K562 (cell line): ENCODE results near the gene SLX4IP. TPM values are rescaled to one million over a fixed set of nuclear protein-coding genes. Genes with fewer than 3 reads are reported as not detected.

Experiments used
- ATAC-seq: fragments of 200-7000 bp; cut with Tn5 transposase; 3 replicates; pipeline ENCODE4 v1.9.1; 2020; ENCODE audit warnings: moderate library complexity
- BruUV-seq: library from RNA; stranded (reverse); fragments of 400-500 nt; replicated peaks from 2 replicates; lab custom pipeline; 2021; lab: Mats Ljungman, UMichigan
- CTCF ChIA-PET: fragments of 300-600 bp; formaldehyde crosslinking; extraction: SDS; loops from one replicate; lab custom pipeline; 2021; ENCODE audit warnings: low intra/inter-chr PET ratio; lab: Yijun Ruan, JAX
- POLR2A ChIA-PET: fragments of 300-600, 350-650 bp; sonication (Branson Sonifier 250); formaldehyde crosslinking; extraction: SDS; loops from one replicate; lab custom pipeline; 2021; ENCODE audit warnings: antibody characterized with exemption, inconsistent platforms; lab: Yijun Ruan, JAX
- DNase-seq, 4 experiments: peaks; one replicate each; pipeline versions ENCODE4 v3.0.0 to v3.0.0-alpha.2; 2011 to 2018; ENCODE audit warnings: low spot score in 3 of 4, mixed read lengths in 3 of 4; ENCODE audit errors: extremely low read depth in 1 of 4
- FAIRE-seq: peaks from 2 replicates; lab custom pipeline; 2011; peaks lifted over from hg19 to GRCh38; lab: Jason Lieb, UNC
- H2AFZ ChIP-seq: 2 replicates; pipeline ENCODE4 v1.6.0; 2011; ENCODE audit warnings: low read depth, low read length, control low read depth, inconsistent platforms
- H3K27ac ChIP-seq: fragments of 200-600 bp; 3 replicates; pipeline ENCODE4 v1.8.0; 2011; ENCODE audit warnings: low read depth, mild to moderate bottlenecking, control low read depth, inconsistent platforms, low read length, moderate library complexity, mixed read lengths; ENCODE audit errors: extremely low read depth
- H3K27me3 ChIP-seq, 2 experiments: fragments of 300-600 bp in 1 of 2; 2 replicates in 1 of 2; 3 replicates in 1 of 2; pipeline versions ENCODE4 v1.6.0 to v1.8.0; 2011; ENCODE audit warnings: inconsistent platforms in 2 of 2, low read length in 2 of 2, mild to moderate bottlenecking in 1 of 2, mixed read lengths in 1 of 2, moderate library complexity in 1 of 2; ENCODE audit not compliant: control insufficient read depth in 2 of 2, insufficient read depth in 2 of 2
- H3K36me3 ChIP-seq: fragments of 300-600 bp; 3 replicates; pipeline ENCODE4 v1.8.0; 2011; ENCODE audit warnings: mild to moderate bottlenecking, low read length, inconsistent platforms; ENCODE audit not compliant: control insufficient read depth, insufficient read depth
- H3K4me1 ChIP-seq, 2 experiments: fragments of 200-600 bp in 1 of 2; replicated peaks in 1 of 2; 2 replicates in 1 of 2; 3 replicates in 1 of 2; pipeline versions ENCODE4 v1.5.1 to v1.8.0; 2011; ENCODE audit warnings: inconsistent platforms in 2 of 2, low read length in 2 of 2, mild to moderate bottlenecking in 1 of 2, mixed read lengths in 1 of 2, moderate library complexity in 1 of 2; ENCODE audit not compliant: control insufficient read depth in 2 of 2, insufficient read depth in 2 of 2
- H3K4me2 ChIP-seq: 2 replicates; pipeline ENCODE4 v1.6.1; 2011; ENCODE audit warnings: low read length, control low read depth, inconsistent platforms, mixed read lengths; ENCODE audit not compliant: insufficient read depth
- H3K4me3 ChIP-seq: fragments of 200-600 bp; sonication (generic), shearing (Covaris generic); 2 replicates; pipeline ENCODE4 v1.5.1; 2016; ENCODE audit warnings: control low read depth, inconsistent platforms
- H3K79me2 ChIP-seq: fragments of 200-600 bp; 3 replicates; pipeline ENCODE4 v1.8.0; 2011; ENCODE audit warnings: low read length, inconsistent platforms; ENCODE audit not compliant: control insufficient read depth, insufficient read depth
- H3K9ac ChIP-seq, 2 experiments: 2 replicates each; pipeline versions ENCODE4 v1.6.0 to v1.6.1; 2011; ENCODE audit warnings: low read depth in 2 of 2, low read length in 2 of 2, control low read depth in 1 of 2, inconsistent platforms in 1 of 2, mild to moderate bottlenecking in 1 of 2, mixed read lengths in 1 of 2; ENCODE audit not compliant: insufficient read depth in 1 of 2
- H3K9me1 ChIP-seq: one replicate; pipeline ENCODE4 v1.6.0; 2011; ENCODE audit warnings: inconsistent platforms, mild to moderate bottlenecking, low read length, moderate library complexity; ENCODE audit not compliant: control insufficient read depth, insufficient read depth
- H3K9me3 ChIP-seq: replicated peaks from 2 replicates; pipeline ENCODE4 v1.5.1; 2011; ENCODE audit warnings: low read depth, low read length, inconsistent platforms; ENCODE audit not compliant: control insufficient read depth, insufficient read depth
- H4K20me1 ChIP-seq: replicated peaks from 2 replicates; pipeline ENCODE4 v1.6.1; 2011; ENCODE audit warnings: low read length, inconsistent platforms, mixed read lengths; ENCODE audit not compliant: control insufficient read depth, insufficient read depth
- ARNT ChIP-seq, 2 experiments: fragments of 450-650 bp; IDR thresholded peaks; 2 replicates each; pipeline ENCODE4 v1.6.1; 2016; ENCODE audit warnings: mild to moderate bottlenecking in 1 of 2
- CBX1 ChIP-seq: sonication (generic); IDR thresholded peaks from 2 replicates; pipeline ENCODE4 v1.6.1; 2016; ENCODE audit warnings: antibody characterized with exemption, low read depth, mild to moderate bottlenecking
- CC2D1A ChIP-seq: fragments of 450-650 bp; IDR thresholded peaks from 2 replicates; pipeline ENCODE4 v1.6.1; 2017; ENCODE audit warnings: mild to moderate bottlenecking
- CHCHD3 ChIP-seq: fragments of 250-450 bp; sonication (Bioruptor Pico); IDR thresholded peaks from 2 replicates; pipeline ENCODE4 v2.1.2; 2022; ENCODE audit warnings: mild to moderate bottlenecking
- CREBBP ChIP-seq: IDR thresholded peaks from one replicate; pipeline ENCODE4 v1.6.1; 2012; ENCODE audit warnings: low read depth, mild to moderate bottlenecking, control low read depth, inconsistent platforms, low read length
- EHMT2 ChIP-seq: fragments of 450-650 bp; IDR thresholded peaks from 2 replicates; pipeline ENCODE4 v1.6.1; 2018; ENCODE audit warnings: antibody characterized with exemption
- ELF1 ChIP-seq: fragments of 200-800 bp; sonication (Bioruptor generic); IDR thresholded peaks from 2 replicates; pipeline ENCODE4 v1.6.1; 2016; ENCODE audit warnings: missing genetic modification characterization, missing compliant biosample characterization
- ETV6 ChIP-seq, 3 experiments: fragments of 150-350 bp in 1 of 3; sonication (generic) in 1 of 3; formaldehyde crosslinking in 1 of 3; IDR thresholded peaks; 2 replicates each; pipeline versions ENCODE4 v1.6.1 to v1.8.0; 2014 to 2022; ENCODE audit warnings: borderline replicate concordance in 2 of 3, low read depth in 2 of 3, antibody characterized with exemption in 1 of 3, low read length in 1 of 3, mild to moderate bottlenecking in 1 of 3, missing genetic modification reagents in 1 of 3
- MIER1 ChIP-seq: fragments of 450-650 bp; IDR thresholded peaks from 2 replicates; pipeline ENCODE4 v1.6.1; 2016; ENCODE audit warnings: antibody characterized with exemption, mild to moderate bottlenecking, low read depth
- PHB ChIP-seq: fragments of 250-450 bp; sonication (Bioruptor Pico); IDR thresholded peaks from 2 replicates; pipeline ENCODE4 v1.5.0; 2021
- POLR2G ChIP-seq: fragments of 200-400 bp; formaldehyde crosslinking; IDR thresholded peaks from 2 replicates; pipeline ENCODE4 v1.6.1; 2017; ENCODE audit warnings: low read depth, mild to moderate bottlenecking, antibody characterized with exemption, low read length, moderate library complexity
- RBBP5 ChIP-seq: fragments of 200-600 bp; sonication (generic); IDR thresholded peaks from 2 replicates; pipeline ENCODE4 v1.6.1; 2012; ENCODE audit warnings: borderline replicate concordance, mild to moderate bottlenecking, low read length, control low read depth, inconsistent platforms; ENCODE audit not compliant: insufficient read depth, poor library complexity, severe bottlenecking
- ZNF444 ChIP-seq: fragments of 250-450 bp; sonication (Bioruptor Pico); IDR thresholded peaks from 2 replicates; pipeline ENCODE4 v1.4.0; 2020; ENCODE audit warnings: mild to moderate bottlenecking, moderate library complexity
- WGBS: fragments of 100-300 bp; shearing (Covaris generic); methylation state at CpG from one replicate; pipeline ENCODE4 v1.1.6; 2016; ENCODE audit warnings: low coverage, mixed read lengths; ENCODE audit not compliant: insufficient coverage; ENCODE audit errors: missing lambda C conversion rate; 5-methylcytosine and 5-hydroxymethylcytosine counted together
- in situ Hi-C: fragments of 300-500 bp; cut with MboI; formaldehyde crosslinking; loops from 4 replicates; pipeline ENCODE4 v1.15.0; 2018; ENCODE audit warnings: inconsistent platforms, mixed read lengths
- intact Hi-C: fragments of 100-400 bp; cut with micrococcal nuclease; formaldehyde crosslinking; loops from 2 replicates; pipeline ENCODE4 v1.14.2; 2022
- polyA plus RNA-seq, 8 experiments: library from polyadenylated mRNA; depleted of rRNA in 4 of 8; stranded (reverse) in 5 of 8; unstranded in 3 of 8; fragments of >200 nt; fragmentation: Nextera tagmentation in 2 of 8; fragmentation: Illumina TruSeq in 1 of 8; extraction: Ambion mirVana in 2 of 8; extraction: Trizol in 1 of 8; gene quantifications; 2 replicates each; pipeline versions ENCODE4 v1.2.1 to v1.2.3, GENCODE V29; 2011 to 2014; ENCODE audit warnings: inconsistent platforms in 1 of 8, missing spikeins in 1 of 8
- total RNA-seq, 7 experiments: library from RNA; depleted of rRNA in 6 of 7; stranded (reverse); fragments of >200 nt in 6 of 7; fragmentation: Illumina TruSeq in 2 of 7; extraction: Trizol in 2 of 7; gene quantifications; 2 replicates each; pipeline versions ENCODE4 v1.2.1 to v1.2.3, GENCODE V29; 2011 to 2021; ENCODE audit warnings: low replicate concordance in 1 of 7
- TF ChIP-seq, protein P1 (sequence below), 2 experiments: fragments of 450-650 bp; IDR thresholded peaks; 2 replicates each; pipeline ENCODE4 v1.6.1; 2016

Gene SLX4IP
- total and polyA plus RNA-seq, 9 of the 15 experiments (the other 6 are each of a cell fraction or from before 2014, with no cell fraction given), result 1.5 to 5.9 (median 3.5) TPM

GRCh38 chr20:10654250-10654610, 219.1 kb downstream of the SLX4IP start:
- FAIRE-seq (no peak), ATAC-seq (no peak), DNase-seq (no peak)
- intact Hi-C loops (no loop called here), in situ Hi-C loops (no loop called here)
- Histone ChIP-seq H3K79me2 (no peaks in the 10 kb centered on the region), H4K20me1 (no peaks in the 10 kb centered on the region), H3K27ac (no peak overlapping the region), H3K4me3 (no peak overlapping the region), H3K4me2 (no peak overlapping the region), H3K9ac (no peak overlapping the region), H3K36me3 (no peaks in the 10 kb centered on the region)
- ChIA-PET CTCF (no interaction called here), POLR2A (no interaction called here)
- TF ChIP-seq ZNF444 (CRISPR knock-in tag) (no peak), POLR2G (no peak), ETV6 (IDR thresholded peaks at IDR 0.05; ENCODE audit: borderline replicate concordance in 1 of 2, low read depth in 2 of 2, low read length in 1 of 2) (no peak), ETV6 (CRISPR knock-in tag; IDR thresholded peaks at IDR 0.05; ENCODE audit: borderline replicate concordance) (no peak)
- TF ChIP-seq, all 486 proteins: peak for 0
- BruUV-seq, result no TSS peak
- peaks cover 0 to 32% of the 10 kb centered on the region in 2 experiments; a peak in 2 of 5 replicates for H3K27me3 ChIP-seq
- H2AFZ ChIP-seq, result no peak overlapping the region
- H3K9me1 ChIP-seq, result no peaks in the 10 kb centered on the region
- H3K9me3 ChIP-seq, result no peaks in the 10 kb centered on the region
- no peaks in the 10 kb centered on the region for H3K4me1 ChIP-seq

DNA sequence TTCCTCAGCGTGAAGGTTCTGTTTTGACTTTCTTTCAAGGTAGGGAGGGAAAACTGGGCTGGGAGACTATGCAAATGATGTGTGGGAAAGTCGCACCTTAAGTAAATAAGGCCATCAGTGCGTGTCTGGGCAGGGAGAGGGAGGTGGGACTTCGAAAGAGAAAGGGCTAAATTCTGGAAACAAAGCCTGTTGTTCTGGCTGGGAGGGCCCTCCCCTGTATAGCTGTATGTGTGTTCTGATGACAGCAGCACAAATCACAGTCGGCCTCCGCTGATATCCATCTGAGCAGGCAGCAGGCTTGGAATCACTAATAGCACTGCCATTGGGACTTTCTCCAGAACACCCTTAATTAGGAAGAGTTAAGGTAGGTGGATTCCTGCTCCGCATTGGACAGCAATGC, 219.5 kb downstream of the SLX4IP start:
- Histone ChIP-seq H3K27me3 (peaks cover 0 to 32% of the 10 kb centered on the region in 2 experiments; a peak in 2 of 5 replicates), H3K36me3 (no peaks in the 10 kb centered on the region), H3K79me2 (no peaks in the 10 kb centered on the region), H3K27ac (no peak overlapping the region), H3K9me3 (no peaks in the 10 kb centered on the region), H3K4me3 (no peak overlapping the region), H3K9me1 (no peaks in the 10 kb centered on the region), H2AFZ (no peak overlapping the region), H3K4me1 (no peaks in the 10 kb centered on the region), H4K20me1 (no peaks in the 10 kb centered on the region), H3K9ac (no peak overlapping the region), H3K4me2 (no peak overlapping the region)
- in situ Hi-C loops (no loop called here), intact Hi-C loops (no loop called here)
- no TSS peak for BruUV-seq
- TF ChIP-seq CREBBP (no peak), CBX1 (no peak), RBBP5 (no peak), EHMT2 (no peak), ARNT (IDR thresholded peaks at IDR 0.05) (no peak), MIER1 (no peak), CHCHD3 (CRISPR knock-in tag) (no peak), CC2D1A (no peak), PHB (CRISPR knock-in tag) (no peak), ELF1 (tag) (no peak)
- TF ChIP-seq, protein P1, sequence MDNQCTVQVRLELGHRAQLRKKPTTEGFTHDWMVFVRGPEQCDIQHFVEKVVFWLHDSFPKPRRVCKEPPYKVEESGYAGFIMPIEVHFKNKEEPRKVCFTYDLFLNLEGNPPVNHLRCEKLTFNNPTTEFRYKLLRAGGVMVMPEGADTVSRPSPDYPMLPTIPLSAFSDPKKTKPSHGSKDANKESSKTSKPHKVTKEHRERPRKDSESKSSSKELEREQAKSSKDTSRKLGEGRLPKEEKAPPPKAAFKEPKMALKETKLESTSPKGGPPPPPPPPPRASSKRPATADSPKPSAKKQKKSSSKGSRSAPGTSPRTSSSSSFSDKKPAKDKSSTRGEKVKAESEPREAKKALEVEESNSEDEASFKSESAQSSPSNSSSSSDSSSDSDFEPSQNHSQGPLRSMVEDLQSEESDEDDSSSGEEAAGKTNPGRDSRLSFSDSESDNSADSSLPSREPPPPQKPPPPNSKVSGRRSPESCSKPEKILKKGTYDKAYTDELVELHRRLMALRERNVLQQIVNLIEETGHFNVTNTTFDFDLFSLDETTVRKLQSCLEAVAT (IDR thresholded peaks at IDR 0.05), result no peak
- FAIRE-seq (no peak), ATAC-seq (no peak), DNase-seq (no peak)
- ChIA-PET CTCF (no interaction called here), POLR2A (no interaction called here)
- WGBS, result 2% methylated on average over 5 of the region's 7 CpGs
